Measurements from ENCODE around the gene CACFD1.

DNA sequence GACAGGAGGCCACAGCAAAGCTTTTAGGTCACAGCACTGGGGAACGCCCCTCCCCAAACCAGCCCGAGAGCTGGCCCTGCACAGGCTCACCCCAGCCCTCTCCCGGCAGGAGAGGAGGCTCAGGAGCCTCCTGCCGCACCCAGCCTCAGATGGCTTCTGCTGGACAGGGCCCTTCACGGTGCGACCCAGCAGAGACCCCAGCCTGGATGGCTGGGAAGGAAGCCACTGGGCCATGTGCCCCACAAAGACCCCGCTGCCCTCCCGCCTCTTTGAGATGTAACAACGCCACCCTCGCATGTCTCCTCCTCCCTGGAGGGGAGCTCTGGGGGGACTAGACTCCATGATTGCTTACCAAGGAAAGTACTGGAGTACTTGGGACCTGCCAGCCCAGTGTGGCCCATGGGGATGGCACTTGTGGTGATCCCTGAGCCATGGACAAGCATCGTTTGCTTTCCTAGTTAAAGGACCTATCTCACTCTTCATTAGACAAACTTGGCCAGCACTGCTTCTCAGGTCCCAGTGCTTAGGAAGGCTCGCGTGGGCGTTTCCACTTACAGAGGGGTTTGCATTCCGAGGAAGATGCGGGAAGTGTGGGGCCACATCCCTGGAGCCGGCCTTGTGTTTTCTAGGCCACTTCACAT, 56.0 kb downstream of the CACFD1 start:
- TF ChIP-seq, protein P1, sequence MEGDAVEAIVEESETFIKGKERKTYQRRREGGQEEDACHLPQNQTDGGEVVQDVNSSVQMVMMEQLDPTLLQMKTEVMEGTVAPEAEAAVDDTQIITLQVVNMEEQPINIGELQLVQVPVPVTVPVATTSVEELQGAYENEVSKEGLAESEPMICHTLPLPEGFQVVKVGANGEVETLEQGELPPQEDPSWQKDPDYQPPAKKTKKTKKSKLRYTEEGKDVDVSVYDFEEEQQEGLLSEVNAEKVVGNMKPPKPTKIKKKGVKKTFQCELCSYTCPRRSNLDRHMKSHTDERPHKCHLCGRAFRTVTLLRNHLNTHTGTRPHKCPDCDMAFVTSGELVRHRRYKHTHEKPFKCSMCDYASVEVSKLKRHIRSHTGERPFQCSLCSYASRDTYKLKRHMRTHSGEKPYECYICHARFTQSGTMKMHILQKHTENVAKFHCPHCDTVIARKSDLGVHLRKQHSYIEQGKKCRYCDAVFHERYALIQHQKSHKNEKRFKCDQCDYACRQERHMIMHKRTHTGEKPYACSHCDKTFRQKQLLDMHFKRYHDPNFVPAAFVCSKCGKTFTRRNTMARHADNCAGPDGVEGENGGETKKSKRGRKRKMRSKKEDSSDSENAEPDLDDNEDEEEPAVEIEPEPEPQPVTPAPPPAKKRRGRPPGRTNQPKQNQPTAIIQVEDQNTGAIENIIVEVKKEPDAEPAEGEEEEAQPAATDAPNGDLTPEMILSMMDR (IDR thresholded peaks at IDR 0.05): no peak
- TF ChIP-seq FOXK1 (CRISPR knock-in tag; IDR thresholded peaks at IDR 0.05): no peak
- TF ChIP-seq, protein P2, sequence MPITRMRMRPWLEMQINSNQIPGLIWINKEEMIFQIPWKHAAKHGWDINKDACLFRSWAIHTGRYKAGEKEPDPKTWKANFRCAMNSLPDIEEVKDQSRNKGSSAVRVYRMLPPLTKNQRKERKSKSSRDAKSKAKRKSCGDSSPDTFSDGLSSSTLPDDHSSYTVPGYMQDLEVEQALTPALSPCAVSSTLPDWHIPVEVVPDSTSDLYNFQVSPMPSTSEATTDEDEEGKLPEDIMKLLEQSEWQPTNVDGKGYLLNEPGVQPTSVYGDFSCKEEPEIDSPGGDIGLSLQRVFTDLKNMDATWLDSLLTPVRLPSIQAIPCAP (CRISPR knock-in tag; IDR thresholded peaks at IDR 0.05): no peak

Measured in WTC11 (cell line).